MCF 10A (cell line): ENCODE results near the gene GNG14. TPM values are rescaled to one million over a fixed set of nuclear protein-coding genes. Genes with fewer than 3 reads are reported as not detected.
"Not testable (repeated sequence)": the region's sequence is repeated elsewhere in the genome, so short reads cannot be mapped to it uniquely, and the experiment has no call there.

ENCODE experiments used
- BruUV-seq: library from RNA; stranded (reverse); fragments of 400-500 nt; replicated peaks from 2 replicates; lab custom pipeline; 2021; lab: Mats Ljungman, UMichigan
- CTCF ChIA-PET: fragments of 300-600 bp; sonication (Branson Sonifier 250); formaldehyde crosslinking; extraction: SDS; loops from one replicate; lab custom pipeline; 2021; ENCODE audit warnings: antibody characterized with exemption, inconsistent platforms; lab: Yijun Ruan, JAX
- POLR2A ChIA-PET: fragments of 300-600, 350-650 bp; sonication (Branson Sonifier 250); formaldehyde crosslinking; extraction: SDS; loops from one replicate; lab custom pipeline; 2020; ENCODE audit warnings: antibody characterized with exemption, inconsistent platforms; lab: Yijun Ruan, JAX
- DNase-seq: peaks from one replicate; pipeline ENCODE4 v3.0.0-alpha.2; 2018; ENCODE audit not compliant: unreplicated experiment
- H3K27ac Mint-ChIP-seq: one replicate; pipeline ENCODE4 v1.8.0; 2022; ENCODE audit warnings: mild to moderate bottlenecking, low read depth, mixed read lengths; ENCODE audit not compliant: unreplicated experiment
- H3K27me3 Mint-ChIP-seq: one replicate; pipeline ENCODE4 v1.8.0; 2022; ENCODE audit warnings: mixed read lengths; ENCODE audit not compliant: insufficient read depth, unreplicated experiment
- H3K36me3 Mint-ChIP-seq: one replicate; pipeline ENCODE4 v1.8.0; 2022; ENCODE audit warnings: mild to moderate bottlenecking, moderate library complexity, mixed read lengths; ENCODE audit not compliant: insufficient read depth, unreplicated experiment
- H3K4me1 Mint-ChIP-seq: one replicate; pipeline ENCODE4 v1.8.0; 2022; ENCODE audit warnings: mixed read lengths; ENCODE audit not compliant: insufficient read depth, unreplicated experiment
- H3K4me3 Mint-ChIP-seq: one replicate; pipeline ENCODE4 v1.8.0; 2022; ENCODE audit warnings: mild to moderate bottlenecking, moderate library complexity, mixed read lengths; ENCODE audit not compliant: unreplicated experiment
- H3K9me3 Mint-ChIP-seq: one replicate; pipeline ENCODE4 v1.8.0; 2022; ENCODE audit warnings: mixed read lengths; ENCODE audit not compliant: unreplicated experiment
- CTCF ChIP-seq: fragments of 200-600 bp; IDR thresholded peaks from one replicate; pipeline ENCODE4 v1.8.0; 2022; ENCODE audit warnings: antibody characterized with exemption, mild to moderate bottlenecking; ENCODE audit not compliant: unreplicated experiment
- intact Hi-C: fragments of 100-400 bp; cut with micrococcal nuclease; formaldehyde crosslinking; loops from 2 replicates; pipeline ENCODE4 v1.14.1; 2022
- total RNA-seq: library from RNA; stranded (reverse); gene quantifications from 2 replicates; pipeline ENCODE4 v1.2.3, GENCODE V29; 2022

Gene GNG14
- total RNA-seq, 1 experiment from 2014 or later: not detected

DNA sequence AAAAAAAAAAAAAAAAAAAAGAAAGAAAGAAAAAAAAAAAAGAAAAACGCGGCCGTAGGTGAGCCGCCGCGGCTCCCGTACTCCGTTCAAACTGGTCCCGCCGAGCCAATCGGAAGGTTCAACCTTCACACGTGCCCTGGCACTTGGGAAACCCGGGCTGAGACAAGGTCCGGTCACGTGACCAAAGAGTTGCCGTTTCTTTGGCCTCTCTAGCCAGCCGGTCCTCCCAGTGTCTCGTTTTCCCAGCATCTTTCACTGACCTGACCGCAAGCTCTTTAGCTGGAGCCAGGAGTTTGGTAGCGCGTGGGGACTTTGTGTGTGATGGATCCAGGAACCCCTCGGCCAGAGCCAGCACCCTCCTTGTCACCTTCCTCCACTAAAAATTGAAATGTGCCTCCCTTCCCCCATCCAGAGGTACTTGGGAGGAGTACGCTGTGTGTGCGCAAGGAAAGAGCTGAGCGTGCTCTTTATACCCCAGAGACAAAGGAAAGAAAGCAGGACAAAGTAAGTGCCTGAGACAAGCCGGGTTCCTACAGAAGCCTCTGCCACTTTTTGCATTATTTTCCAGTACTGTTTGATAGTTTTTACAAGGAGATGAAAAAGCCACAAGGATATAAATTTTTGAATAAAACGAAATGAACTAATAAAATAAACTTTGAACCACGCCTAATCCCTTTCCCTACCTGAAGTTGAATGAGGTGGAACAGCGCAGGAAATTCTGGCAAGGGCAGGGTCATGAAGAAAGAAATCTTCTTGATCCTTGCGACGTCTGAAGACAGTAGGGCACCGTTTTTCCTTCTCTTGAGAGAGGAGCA, 35.0 kb downstream of the GNG14 start:
- CTCF ChIA-PET: interaction anchor here (0.6 to 3.8 kb wide), 13 partner anchors 9 to 799 kb away, joined by 3 to 32 read pairs (median 4); partner anchors contain the start of genes GET3 and TRIR
- BruUV-seq: TSS peak; percentile 95
- no peak for TF ChIP-seq CTCF
- no peaks in the 10 kb centered on the region for H3K9me3 Mint-ChIP-seq
- DNase-seq: peak; percentile 100
- no peaks in the 10 kb centered on the region for H3K27me3 Mint-ChIP-seq
- peaks cover 12% of the 10 kb centered on the region for H3K4me1 Mint-ChIP-seq
- H3K4me3 Mint-ChIP-seq: peak overlapping the region; percentile 96
- H3K36me3 Mint-ChIP-seq: peaks cover 53% of the 10 kb centered on the region
- intact Hi-C loops: loop anchor here (5.0 kb wide), 1 partner anchor 70 kb away; the partner anchor contains the start of gene JUNB
- peak overlapping the region; percentile 96 for H3K27ac Mint-ChIP-seq
- POLR2A ChIA-PET: interaction anchor here (0.7 to 6.5 kb wide), 21 partner anchors 12 to 1345 kb away, joined by 3 to 235 read pairs (median 5); partner anchors contain the start of genes BEST2, DHPS, DNASE2 and FBXW9

DNA sequence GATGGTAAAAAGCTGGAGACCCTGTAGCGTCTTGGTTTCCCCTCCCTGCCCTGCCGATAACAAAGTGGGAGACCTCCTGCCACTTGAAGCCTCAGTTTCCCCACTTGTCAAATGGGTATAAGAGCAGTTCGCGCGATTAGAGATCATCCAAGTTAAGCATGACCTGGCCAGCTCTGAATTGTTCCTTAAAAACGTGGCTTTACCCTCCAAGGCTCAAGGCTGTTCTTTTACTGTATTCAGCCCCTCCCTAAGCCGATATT, 35.5 kb downstream of the GNG14 start:
- Mint-ChIP-seq H3K9me3 (no peaks in the 10 kb centered on the region), H3K27me3 (no peaks in the 10 kb centered on the region), H3K36me3 (peaks cover 51% of the 10 kb centered on the region), H3K4me1 (peaks cover 12% of the 10 kb centered on the region), H3K27ac (peak overlapping the region; percentile 68), H3K4me3 (peak overlapping the region; percentile 96)
- CTCF ChIA-PET: interaction anchor here (0.6 to 3.8 kb wide), 12 partner anchors 11 to 800 kb away, joined by 3 to 32 read pairs (median 4); partner anchors contain the start of genes GET3 and TRIR
- POLR2A ChIA-PET: interaction anchor here (0.7 to 6.5 kb wide), 18 partner anchors 11 to 429 kb away, joined by 3 to 235 read pairs (median 5); partner anchors contain the start of genes BEST2, DHPS, DNASE2 and FBXW9
- intact Hi-C loops: loop anchor here (5.0 kb wide), 1 partner anchor 69 kb away; the partner anchor contains the start of gene JUNB
- no TSS peak for BruUV-seq
- DNase-seq: peak; percentile 27
- no peak for TF ChIP-seq CTCF

- Mint-ChIP-seq H3K4me1 (peaks cover 12% of the 10 kb centered on the region), H3K27ac (peak within 1 kb of the TSS; percentile 96), H3K4me3 (peak within 1 kb of the TSS; percentile 96), H3K9me3 (no peaks in the 10 kb centered on the region), H3K27me3 (no peaks in the 10 kb centered on the region), H3K36me3 (peaks cover 51% of the 10 kb centered on the region)
- DNase-seq: peak; percentile 72
- intact Hi-C loops: loop anchor here (5.0 kb wide), 1 partner anchor 68 kb away; the partner anchor contains the start of gene JUNB
- no peak for TF ChIP-seq CTCF
- ChIA-PET CTCF (interaction anchor here (0.8 to 3.8 kb wide), 7 partner anchors 10 to 124 kb away, joined by 3 to 32 read pairs (median 4); partner anchors contain the start of genes GET3 and TRIR), POLR2A (interaction anchor here (0.7 to 6.5 kb wide), 16 partner anchors 11 to 429 kb away, joined by 3 to 235 read pairs (median 5); partner anchors contain the start of genes BEST2, DHPS, DNASE2 and FBXW9)
- no TSS peak for BruUV-seq
Measured at GRCh38 chr19:12723641-12724426, 36.0 kb downstream of the GNG14 start, which contains the start of gene TNPO2. Gene TNPO2, minus strand, starts transcription at chr19:12723932. Its CDS starts 2,955 bp downstream, at chr19:12720977.

GRCh38 chr19:12725612-12726011, 37.8 kb downstream of the GNG14 start:
- ChIA-PET POLR2A (interaction anchor here (0.6 to 3.0 kb wide), 2 partner anchors 11 to 24 kb away, joined by 3 to 8 read pairs; partner anchors contain the start of gene GET3), CTCF (interaction anchor here (0.6 to 0.7 kb wide), 2 partner anchors 16 to 252 kb away, joined by 3 read pairs; no protein-coding TSS in a partner anchor)
- Mint-ChIP-seq H3K36me3 (peaks cover 58% of the 10 kb centered on the region), H3K4me1 (peaks cover 14% of the 10 kb centered on the region)
- H3K4me3 Mint-ChIP-seq, DNase-seq, BruUV-seq, H3K27me3 Mint-ChIP-seq, H3K27ac Mint-ChIP-seq, H3K9me3 Mint-ChIP-seq, intact Hi-C loops: not testable (repeated sequence)
